Superior temporal gyrus (tissue), 1 donor: Measurements from ENCODE around the gene DPH2.

Experiments used
- DNase-seq: peaks from one replicate; pipeline ENCODE4 v3.0.0-alpha.2; 2016; ENCODE audit errors: extremely low spot score

The DPH2 gene

GRCh38 chr1:43945674-43946235, 24.1 kb upstream of the DPH2 start:
- DNase-seq = peak; percentile 50

- DNase-seq = peak; percentile 98
Observed at GRCh38 chr1:43946236-43947060, 23.4 kb upstream of the DPH2 start, which contains the start of gene IPO13. TSS of gene IPO13 (plus strand) at chr1:43946950. CDS start at chr1:43947601, 651 bp downstream.

- no peak for DNase-seq
Observed at GRCh38 chr1:43947061-43947873, 22.5 kb upstream of the DPH2 start.

GRCh38 chr1:43947874-43948437, 21.9 kb upstream of the DPH2 start:
- DNase-seq = peak; percentile 53

GRCh38 chr1:43949678-43950077, 20.1 kb upstream of the DPH2 start:
- no peak for DNase-seq

GRCh38 chr1:43951021-43951985, 18.5 kb upstream of the DPH2 start:
- DNase-seq = no peak

GRCh38 chr1:43952731-43953346, 17.0 kb upstream of the DPH2 start:
- DNase-seq = peak; percentile 62

- DNase-seq = no peak
Observed at GRCh38 chr1:43953361-43953760, 16.4 kb upstream of the DPH2 start.

GRCh38 chr1:43954036-43954435, 15.8 kb upstream of the DPH2 start:
- peak; percentile 94 for DNase-seq

- no peak for DNase-seq
Observed at GRCh38 chr1:43956234-43956633, 13.6 kb upstream of the DPH2 start.

- no peak for DNase-seq
Observed at GRCh38 chr1:43957407-43958040, 12.3 kb upstream of the DPH2 start.

GRCh38 chr1:43958351-43959255, 11.2 kb upstream of the DPH2 start:
- DNase-seq = peak; percentile 57

- no peak for DNase-seq
Observed at GRCh38 chr1:43960798-43961197, 9.0 kb upstream of the DPH2 start.

- no peak for DNase-seq
Observed at GRCh38 chr1:43961692-43962091, 8.1 kb upstream of the DPH2 start.

- peak; percentile 84 for DNase-seq
Observed at GRCh38 chr1:43962324-43962723, 7.5 kb upstream of the DPH2 start.

- DNase-seq = no peak
Observed at GRCh38 chr1:43963006-43963405, 6.8 kb upstream of the DPH2 start.

- no peak for DNase-seq
Observed at GRCh38 chr1:43963890-43964289, 5.9 kb upstream of the DPH2 start.

- DNase-seq = no peak
Observed at GRCh38 chr1:43965316-43965715, 4.5 kb upstream of the DPH2 start.

- DNase-seq = no peak
Observed at GRCh38 chr1:43968348-43968948, 1.4 kb upstream of the DPH2 start.
